NB4 (cell line): Measurements from ENCODE around the gene AGPAT3.

ENCODE experiments used
- CTCF ChIP-seq: IDR thresholded peaks from one replicate; pipeline ENCODE4 v1.5.1; 2012; ENCODE audit warnings: low read depth, low read length
- MYC ChIP-seq: IDR thresholded peaks from 2 replicates; pipeline ENCODE4 v1.6.1; 2011; ENCODE audit warnings: low read depth, low read length
- POLR2A ChIP-seq: IDR thresholded peaks from 2 replicates; pipeline ENCODE4 v1.6.1; 2011; ENCODE audit warnings: mild to moderate bottlenecking; ENCODE audit not compliant: insufficient read length; ENCODE audit errors: extremely low read depth
- TF ChIP-seq, protein P1 (sequence below): IDR thresholded peaks from 2 replicates; pipeline ENCODE4 v1.6.1; 2011; ENCODE audit warnings: low read depth, low read length

- TF ChIP-seq, protein P1, sequence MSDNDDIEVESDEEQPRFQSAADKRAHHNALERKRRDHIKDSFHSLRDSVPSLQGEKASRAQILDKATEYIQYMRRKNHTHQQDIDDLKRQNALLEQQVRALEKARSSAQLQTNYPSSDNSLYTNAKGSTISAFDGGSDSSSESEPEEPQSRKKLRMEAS: no peak
- TF ChIP-seq CTCF (no peak), POLR2A (no peak), MYC (no peak)
These were observed 120.7 kb downstream of the AGPAT3 start for GRCh38 chr21:43985690-43986251.
